ENCODE results near the gene TPCN2. TPM values are rescaled to one million over a fixed set of nuclear protein-coding genes. Genes with fewer than 3 reads are reported as not detected.

The TPCN2 gene
- total RNA-seq, 1 donor from 2014 or later: 31.4 TPM

DNA sequence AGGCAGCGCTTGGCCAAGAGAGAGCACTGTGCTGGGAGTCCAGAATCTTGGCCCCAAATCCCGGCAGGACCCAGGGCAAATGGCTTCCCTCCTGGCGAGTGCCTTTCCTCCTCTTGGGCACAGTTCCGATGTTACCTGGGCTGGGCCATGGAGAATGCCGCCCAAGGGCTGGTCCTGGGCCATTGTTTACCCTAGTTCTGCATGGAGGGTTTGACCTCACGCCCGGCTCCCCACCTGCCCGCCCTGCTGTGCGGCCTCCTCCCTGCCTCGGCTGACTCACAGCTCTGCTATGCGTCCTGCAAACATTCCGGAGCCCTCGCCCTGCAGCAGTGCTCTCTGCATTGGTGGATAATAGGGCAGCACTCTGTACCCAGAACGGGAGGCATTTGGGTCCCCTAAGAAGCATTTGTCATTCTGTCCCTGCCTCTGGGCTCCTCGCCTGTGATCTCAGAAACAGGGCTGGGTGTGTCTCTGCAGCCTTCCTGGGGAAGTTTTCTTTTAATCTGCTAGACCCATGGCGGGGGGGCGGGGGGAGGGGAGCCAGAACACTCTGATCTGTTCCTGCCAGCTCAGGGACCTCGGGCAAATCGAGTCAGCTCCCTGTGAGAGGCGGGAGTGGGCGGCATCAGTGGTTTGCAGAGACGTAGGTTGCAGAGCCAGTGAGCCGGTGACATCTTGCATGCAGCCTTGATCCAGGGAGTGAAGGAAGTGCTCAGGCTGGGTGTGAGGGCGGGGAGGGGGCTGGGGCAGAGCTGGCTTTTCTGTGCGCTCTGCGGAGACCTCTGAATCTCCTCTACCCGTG, 74.1 kb downstream of the TPCN2 start:
- H3K36me3 Mint-ChIP-seq (ENCODE audit: low read depth, unreplicated experiment): peaks cover 4% of the 10 kb centered on the region
- H3K27me3 Mint-ChIP-seq (ENCODE audit: unreplicated experiment): peaks cover 5% of the 10 kb centered on the region
- peak; percentile 48 for DNase-seq (ENCODE audit: low spot score)
- no peak overlapping the region for H3K27ac Mint-ChIP-seq (ENCODE audit: unreplicated experiment)
- no peak overlapping the region for H3K4me3 Mint-ChIP-seq (ENCODE audit: unreplicated experiment)
- TF ChIP-seq, protein P1, sequence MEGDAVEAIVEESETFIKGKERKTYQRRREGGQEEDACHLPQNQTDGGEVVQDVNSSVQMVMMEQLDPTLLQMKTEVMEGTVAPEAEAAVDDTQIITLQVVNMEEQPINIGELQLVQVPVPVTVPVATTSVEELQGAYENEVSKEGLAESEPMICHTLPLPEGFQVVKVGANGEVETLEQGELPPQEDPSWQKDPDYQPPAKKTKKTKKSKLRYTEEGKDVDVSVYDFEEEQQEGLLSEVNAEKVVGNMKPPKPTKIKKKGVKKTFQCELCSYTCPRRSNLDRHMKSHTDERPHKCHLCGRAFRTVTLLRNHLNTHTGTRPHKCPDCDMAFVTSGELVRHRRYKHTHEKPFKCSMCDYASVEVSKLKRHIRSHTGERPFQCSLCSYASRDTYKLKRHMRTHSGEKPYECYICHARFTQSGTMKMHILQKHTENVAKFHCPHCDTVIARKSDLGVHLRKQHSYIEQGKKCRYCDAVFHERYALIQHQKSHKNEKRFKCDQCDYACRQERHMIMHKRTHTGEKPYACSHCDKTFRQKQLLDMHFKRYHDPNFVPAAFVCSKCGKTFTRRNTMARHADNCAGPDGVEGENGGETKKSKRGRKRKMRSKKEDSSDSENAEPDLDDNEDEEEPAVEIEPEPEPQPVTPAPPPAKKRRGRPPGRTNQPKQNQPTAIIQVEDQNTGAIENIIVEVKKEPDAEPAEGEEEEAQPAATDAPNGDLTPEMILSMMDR (IDR thresholded peaks at IDR 0.05; ENCODE audit: unreplicated experiment): no peak
- peaks cover 2% of the 10 kb centered on the region for H3K4me1 Mint-ChIP-seq (ENCODE audit: unreplicated experiment)
- no peaks in the 10 kb centered on the region for H3K9me3 Mint-ChIP-seq (ENCODE audit: unreplicated experiment)

DNA sequence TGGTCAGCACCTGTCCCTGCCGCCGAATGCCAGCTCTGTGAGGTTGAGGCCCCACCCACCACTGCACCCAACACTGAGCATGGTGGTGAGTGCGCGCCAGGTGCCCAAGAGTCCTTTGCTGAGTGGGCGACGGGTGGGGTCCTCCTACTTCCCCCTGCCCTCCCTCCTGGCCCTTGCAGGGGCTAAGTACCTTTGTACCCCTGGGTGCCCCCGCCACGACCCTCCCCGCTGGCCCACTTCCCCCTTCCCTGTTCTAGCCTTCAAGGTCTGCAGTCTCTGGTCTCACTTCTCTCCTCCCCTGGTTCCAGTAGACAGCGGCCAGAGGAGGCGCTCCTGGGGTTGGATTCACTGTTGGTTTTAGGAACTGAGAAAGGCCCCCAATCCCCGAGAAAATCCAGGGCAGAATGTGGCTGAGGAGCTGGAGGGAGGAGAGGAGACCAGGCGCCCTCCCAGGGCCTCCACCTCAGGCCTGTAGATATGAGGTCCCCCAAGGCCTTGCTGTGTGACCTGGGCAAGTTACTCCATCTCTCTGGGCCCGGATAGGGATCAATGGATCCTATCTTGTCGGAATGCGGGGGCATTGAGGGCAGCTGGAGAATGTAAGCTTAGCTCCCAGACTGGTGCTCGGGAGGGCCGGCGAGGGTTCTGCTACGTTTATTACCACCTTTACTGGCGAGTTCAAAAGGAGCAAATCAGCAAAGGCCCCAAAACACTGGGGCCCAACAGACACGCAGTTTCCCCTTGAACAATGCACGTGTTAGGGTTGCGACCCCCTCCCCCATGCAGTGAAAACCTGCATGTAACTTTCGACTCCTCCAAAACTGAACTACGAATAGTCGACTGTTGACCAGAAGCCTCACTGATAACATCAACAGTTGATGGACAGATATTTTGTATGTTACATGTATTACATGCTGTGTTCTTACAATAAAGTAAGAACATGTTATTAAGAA, 75.1 kb downstream of the TPCN2 start:
- Mint-ChIP-seq H3K27me3 (ENCODE audit: unreplicated experiment) (peaks cover 5% of the 10 kb centered on the region), H3K36me3 (ENCODE audit: low read depth, unreplicated experiment) (peaks cover 4% of the 10 kb centered on the region)

DNA sequence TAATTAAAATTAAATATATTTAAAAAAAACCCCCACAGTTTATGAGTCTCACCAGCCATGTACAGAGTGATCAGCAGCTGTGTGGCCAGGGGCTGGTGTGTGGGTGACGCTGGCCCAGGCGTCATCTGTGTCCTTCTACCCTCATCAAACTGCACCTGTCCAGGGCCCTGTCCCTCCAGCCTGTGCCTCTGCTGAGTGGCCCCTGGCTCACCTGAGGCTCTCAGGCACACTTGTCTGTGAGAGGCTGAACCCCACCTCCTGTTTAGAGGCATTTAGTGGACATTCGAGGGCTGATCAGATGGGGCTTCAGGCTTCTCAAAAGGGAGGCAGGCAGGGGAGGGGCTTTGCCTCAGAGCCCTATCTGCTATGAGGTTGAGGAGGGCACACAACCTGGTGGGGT, 77.1 kb downstream of the TPCN2 start:
- H3K27me3 Mint-ChIP-seq (ENCODE audit: unreplicated experiment): peaks cover 3% of the 10 kb centered on the region
- peaks cover 6% of the 10 kb centered on the region for H3K9me3 Mint-ChIP-seq (ENCODE audit: unreplicated experiment)
- TF ChIP-seq, protein P1 (IDR thresholded peaks at IDR 0.05; ENCODE audit: unreplicated experiment): no peak
- no peak overlapping the region for H3K4me3 Mint-ChIP-seq (ENCODE audit: unreplicated experiment)
- peaks cover 4% of the 10 kb centered on the region for H3K36me3 Mint-ChIP-seq (ENCODE audit: low read depth, unreplicated experiment)
- H3K4me1 Mint-ChIP-seq (ENCODE audit: unreplicated experiment): peaks cover 5% of the 10 kb centered on the region
- DNase-seq (ENCODE audit: low spot score): no peak
- H3K27ac Mint-ChIP-seq (ENCODE audit: unreplicated experiment): no peak overlapping the region

More for the DNA sequence above, 75.1 kb downstream of the TPCN2 start:
- Mint-ChIP-seq H3K4me3 (ENCODE audit: unreplicated experiment) (peak overlapping the region; percentile 31), H3K4me1 (ENCODE audit: unreplicated experiment) (peaks cover 2% of the 10 kb centered on the region), H3K9me3 (ENCODE audit: unreplicated experiment) (peaks cover 6% of the 10 kb centered on the region), H3K27ac (ENCODE audit: unreplicated experiment) (no peak overlapping the region)
- TF ChIP-seq, protein P1 (IDR thresholded peaks at IDR 0.05; ENCODE audit: unreplicated experiment): no peak
- no peak for DNase-seq (ENCODE audit: low spot score)

DNA sequence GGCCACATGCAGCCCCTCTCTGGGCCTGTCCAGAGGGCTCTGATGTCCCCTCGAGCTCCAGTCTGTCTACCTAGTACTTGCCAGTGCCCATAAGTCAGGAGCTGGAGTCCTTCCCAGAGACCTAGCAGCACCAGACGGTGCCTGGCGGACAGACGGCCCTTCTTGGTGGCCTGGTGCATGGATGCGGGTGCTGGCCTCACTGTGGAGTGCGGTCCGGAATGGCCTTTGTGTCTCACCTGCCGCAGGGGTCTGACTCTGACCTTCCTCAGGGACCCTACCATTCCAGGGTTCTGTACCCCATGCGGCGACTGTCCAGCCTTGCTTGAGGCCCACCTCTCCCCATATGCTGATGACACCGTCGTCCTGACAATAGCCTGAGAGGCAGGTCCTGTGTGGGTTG, 77.6 kb downstream of the TPCN2 start:
- Mint-ChIP-seq H3K9me3 (ENCODE audit: unreplicated experiment) (peaks cover 6% of the 10 kb centered on the region), H3K4me3 (ENCODE audit: unreplicated experiment) (no peak overlapping the region), H3K4me1 (ENCODE audit: unreplicated experiment) (peaks cover 5% of the 10 kb centered on the region), H3K36me3 (ENCODE audit: low read depth, unreplicated experiment) (peaks cover 4% of the 10 kb centered on the region), H3K27me3 (ENCODE audit: unreplicated experiment) (peaks cover 3% of the 10 kb centered on the region), H3K27ac (ENCODE audit: unreplicated experiment) (no peak overlapping the region)
- DNase-seq (ENCODE audit: low spot score): no peak
- TF ChIP-seq, protein P1 (IDR thresholded peaks at IDR 0.05; ENCODE audit: unreplicated experiment): no peak
